Body of pancreas (tissue), 4 donors: ENCODE measurements around the gene PHYKPL. TPM values are rescaled to one million over a fixed set of nuclear protein-coding genes. Genes with fewer than 3 reads are reported as not detected.
"Not testable (repeated sequence)": the region's sequence is repeated elsewhere in the genome, so short reads cannot be mapped to it uniquely, and the experiment has no call there.

Experiments
- ATAC-seq: fragments of 150-250 bp; one replicate; pipeline ENCODE4 v1.9.1; 2016
- DNase-seq, 4 donors: peaks; one replicate each; pipeline ENCODE4 v3.0.0-alpha.2; 2019
- H3K27ac ChIP-seq, 4 donors: fragments of 200-600 bp; sonication (generic); 1 replicate in 3 of 4; 2 replicates in 1 of 4; pipeline versions ENCODE4 v1.5.1 to v1.6.1; 2016 to 2019; ENCODE audit warnings: mild to moderate bottlenecking in 1 of 4, mixed read lengths in 1 of 4, moderate library complexity in 1 of 4
- H3K27me3 ChIP-seq, 2 donors: fragments of 200-600 bp; sonication (generic); one replicate each; pipeline ENCODE4 v1.6.0; 2016; ENCODE audit warnings: mild to moderate bottlenecking in 1 of 2
- H3K36me3 ChIP-seq, 2 donors: fragments of 200-600 bp; sonication (generic); replicated peaks in 1 of 2; 2 replicates each; pipeline ENCODE4 v1.5.1; 2016; ENCODE audit warnings: low read depth in 2 of 2; ENCODE audit not compliant: insufficient read depth in 1 of 2
- H3K4me1 ChIP-seq: fragments of 200-600 bp; sonication (generic); one replicate; pipeline ENCODE4 v1.6.0; 2016
- H3K4me3 ChIP-seq, 2 donors: fragments of 200-600 bp; sonication (generic); 1 replicate in 1 of 2; 2 replicates in 1 of 2; pipeline ENCODE4 v1.5.1; 2016 to 2019
- H3K9me3 ChIP-seq, 3 donors: fragments of 200-600 bp; sonication (generic); 1 replicate in 2 of 3; 2 replicates in 1 of 3; pipeline ENCODE4 v1.5.1; 2016
- POLR2A ChIP-seq, 3 donors: fragments of 450-650 bp; IDR thresholded peaks; one replicate each; pipeline ENCODE4 v1.6.1; 2016; ENCODE audit warnings: antibody characterized with exemption in 3 of 3, mild to moderate bottlenecking in 2 of 3
- WGBS, 2 donors: methylation state at CpG; one replicate each; pipeline ENCODE4 v1.1.5; 2017; 5-methylcytosine and 5-hydroxymethylcytosine counted together
- intact Hi-C: fragments of 100-400 bp; cut with DNase I; formaldehyde crosslinking; loops from one replicate; pipeline ENCODE4 v1.15.1; 2023
- total RNA-seq, 2 donors: library from RNA; depleted of rRNA; stranded (reverse); fragments of >200 nt; gene quantifications; one replicate each; pipeline ENCODE4 v1.1.0, GENCODE V29; 2016
- TF ChIP-seq, protein P1 (sequence below), 7 experiments: fragments of 450-650 bp in 4 of 7; fragments of 200-600 bp in 3 of 7; sonication (generic) in 3 of 7; IDR thresholded peaks; one replicate each; pipeline ENCODE4 v1.5.1; 2016 to 2019; ENCODE audit warnings: antibody characterized with exemption in 7 of 7

Gene PHYKPL
- total RNA-seq, 2 donors from 2014 or later = 47.0 to 76.5 TPM

DNA sequence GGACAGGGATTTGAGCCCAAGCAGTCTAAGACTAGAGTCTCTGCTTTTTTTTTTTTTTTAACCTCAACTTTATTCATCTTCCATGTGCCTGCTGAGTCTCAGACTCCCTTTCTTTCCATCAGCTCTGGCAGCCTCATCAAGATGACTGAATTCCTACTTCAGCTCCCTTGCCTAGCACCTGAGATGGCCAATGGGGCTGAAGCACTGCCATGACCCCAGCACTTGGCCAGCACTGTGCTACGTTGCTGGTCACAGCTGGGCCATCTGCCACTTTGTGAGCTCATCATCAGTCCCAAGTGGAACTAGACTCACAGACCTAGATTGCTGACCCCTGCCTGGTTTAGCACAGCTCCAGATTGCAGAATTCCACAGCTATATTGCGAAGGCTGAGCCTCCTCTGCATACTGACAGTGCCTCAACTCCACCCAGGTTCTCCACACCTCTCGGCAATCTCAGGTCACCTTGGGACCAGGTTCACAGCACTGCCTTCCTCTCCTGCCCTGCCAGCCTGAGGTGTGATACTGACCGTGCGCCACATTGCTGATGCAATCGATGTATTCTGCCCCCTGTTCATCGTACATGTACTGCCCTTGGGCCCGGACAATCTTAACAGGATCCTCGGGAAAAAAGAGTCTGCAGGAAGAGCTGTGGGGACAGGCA lies 1.6 kb downstream of the PHYKPL start:
- no peak for TF ChIP-seq POLR2A (IDR thresholded peaks at IDR 0.05)
- TF ChIP-seq, protein P1, sequence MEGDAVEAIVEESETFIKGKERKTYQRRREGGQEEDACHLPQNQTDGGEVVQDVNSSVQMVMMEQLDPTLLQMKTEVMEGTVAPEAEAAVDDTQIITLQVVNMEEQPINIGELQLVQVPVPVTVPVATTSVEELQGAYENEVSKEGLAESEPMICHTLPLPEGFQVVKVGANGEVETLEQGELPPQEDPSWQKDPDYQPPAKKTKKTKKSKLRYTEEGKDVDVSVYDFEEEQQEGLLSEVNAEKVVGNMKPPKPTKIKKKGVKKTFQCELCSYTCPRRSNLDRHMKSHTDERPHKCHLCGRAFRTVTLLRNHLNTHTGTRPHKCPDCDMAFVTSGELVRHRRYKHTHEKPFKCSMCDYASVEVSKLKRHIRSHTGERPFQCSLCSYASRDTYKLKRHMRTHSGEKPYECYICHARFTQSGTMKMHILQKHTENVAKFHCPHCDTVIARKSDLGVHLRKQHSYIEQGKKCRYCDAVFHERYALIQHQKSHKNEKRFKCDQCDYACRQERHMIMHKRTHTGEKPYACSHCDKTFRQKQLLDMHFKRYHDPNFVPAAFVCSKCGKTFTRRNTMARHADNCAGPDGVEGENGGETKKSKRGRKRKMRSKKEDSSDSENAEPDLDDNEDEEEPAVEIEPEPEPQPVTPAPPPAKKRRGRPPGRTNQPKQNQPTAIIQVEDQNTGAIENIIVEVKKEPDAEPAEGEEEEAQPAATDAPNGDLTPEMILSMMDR (IDR thresholded peaks at IDR 0.05) = no peak
- no peak overlapping the region for H3K4me3 ChIP-seq
- DNase-seq (peak; percentile 29 to 54 (median 44)), ATAC-seq (no peak)
- no peaks in the 10 kb centered on the region for H3K27me3 ChIP-seq
- H3K4me1 ChIP-seq = peaks cover 32% of the 10 kb centered on the region
- intact Hi-C loops = no loop called here
- 53 to 54% methylated on average over 8 to 9 of the region's 9 CpGs for WGBS, 2 donors
- H3K36me3 ChIP-seq = peaks cover 0 to 7% of the 10 kb centered on the region in 2 donors
- peak overlapping the region in 2 of 4 donors; percentile 90 for H3K27ac ChIP-seq
- no peaks in the 10 kb centered on the region for H3K9me3 ChIP-seq

DNA sequence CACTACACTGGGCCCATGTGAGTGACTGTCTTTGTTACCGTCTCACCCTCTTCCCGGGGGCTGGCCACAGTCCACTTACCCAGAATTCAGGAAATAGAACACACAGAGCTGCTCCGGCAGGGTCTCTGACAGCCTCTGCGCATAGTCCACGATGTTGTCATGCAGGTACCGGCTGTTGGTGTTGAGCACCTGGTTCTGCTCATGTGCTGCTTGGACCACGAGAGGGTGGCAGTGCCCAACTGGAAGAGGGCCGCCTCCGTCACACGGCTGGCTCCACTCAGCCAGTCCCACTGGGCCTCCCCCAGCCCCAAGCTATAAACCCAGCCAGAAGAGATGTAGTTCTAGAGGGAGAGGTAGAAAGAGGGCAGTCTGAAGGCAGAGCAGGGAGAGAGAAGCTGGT lies 2.7 kb downstream of the PHYKPL start:
- intact Hi-C loops = no loop called here
- peaks cover 0 to 7% of the 10 kb centered on the region in 2 donors for H3K36me3 ChIP-seq
- H3K27me3 ChIP-seq = no peaks in the 10 kb centered on the region
- TF ChIP-seq POLR2A (IDR thresholded peaks at IDR 0.05) = no peak
- TF ChIP-seq, protein P1 (IDR thresholded peaks at IDR 0.05) = no peak
- H3K9me3 ChIP-seq = no peaks in the 10 kb centered on the region
- DNase-seq (no peak), ATAC-seq (no peak)
- 90 to 95% methylated on average over 10 of the region's 10 CpGs for WGBS, 2 donors
- no peak overlapping the region for H3K27ac ChIP-seq
- H3K4me1 ChIP-seq = peaks cover 32% of the 10 kb centered on the region
- no peak overlapping the region for H3K4me3 ChIP-seq

DNA sequence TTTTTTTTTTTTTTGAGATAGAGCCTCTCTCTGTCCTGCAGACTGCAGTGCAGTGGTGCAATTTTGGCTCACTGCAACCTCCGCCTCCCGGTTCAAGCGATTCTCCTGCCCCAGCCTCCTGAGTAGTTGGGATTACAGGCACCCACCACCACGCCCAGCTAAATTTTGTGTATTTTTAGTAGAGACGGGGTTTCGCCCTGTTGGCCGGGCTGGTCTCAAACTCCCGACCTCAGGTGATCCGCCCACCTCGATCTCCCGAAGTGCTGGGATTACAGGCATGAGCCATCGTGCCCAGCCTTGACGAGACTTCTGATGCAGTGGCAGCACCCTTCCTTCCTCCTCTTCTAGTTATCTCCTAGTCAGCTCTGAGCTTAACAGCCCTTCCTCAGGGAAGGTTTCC lies 3.5 kb downstream of the PHYKPL start:
- H3K9me3 ChIP-seq, H3K27me3 ChIP-seq, H3K4me3 ChIP-seq, H3K36me3 ChIP-seq, intact Hi-C loops, ATAC-seq, DNase-seq, H3K27ac ChIP-seq: not testable (repeated sequence)
- H3K4me1 ChIP-seq = peaks cover 32% of the 10 kb centered on the region
- 90 to 97% methylated on average over 11 to 13 of the region's 13 CpGs for WGBS, 2 donors

DNA sequence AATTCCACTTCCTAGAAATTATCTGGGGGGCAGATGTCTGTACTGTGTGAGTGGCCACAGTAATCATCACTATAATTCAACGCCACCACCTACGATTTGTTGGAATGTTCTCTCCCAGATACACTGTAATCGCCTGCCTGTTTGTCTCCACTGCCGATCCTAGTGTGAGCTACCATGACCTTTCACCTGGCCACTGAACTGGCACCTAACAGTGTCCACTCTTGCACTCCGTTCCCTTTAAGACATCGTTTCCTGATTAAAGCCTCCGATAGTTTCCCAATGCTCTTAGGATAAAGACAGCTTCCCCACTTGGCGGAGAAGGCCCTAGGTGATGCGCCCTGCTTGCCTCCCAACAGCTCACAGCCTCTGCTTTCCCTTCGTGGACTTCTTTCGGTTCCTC lies 4.0 kb downstream of the PHYKPL start:
- intact Hi-C loops = no loop called here
- H3K27ac ChIP-seq = no peak overlapping the region
- TF ChIP-seq POLR2A (IDR thresholded peaks at IDR 0.05) = no peak
- TF ChIP-seq, protein P1 (IDR thresholded peaks at IDR 0.05) = no peak
- ATAC-seq (no peak), DNase-seq (no peak)
- 94 to 98% methylated on average over 11 of the region's 11 CpGs for WGBS, 2 donors
- no peak overlapping the region for H3K4me3 ChIP-seq
- H3K4me1 ChIP-seq = peaks cover 32% of the 10 kb centered on the region
- H3K9me3 ChIP-seq = no peaks in the 10 kb centered on the region
- H3K27me3 ChIP-seq = no peaks in the 10 kb centered on the region
- peaks cover 0 to 7% of the 10 kb centered on the region in 2 donors for H3K36me3 ChIP-seq

DNA sequence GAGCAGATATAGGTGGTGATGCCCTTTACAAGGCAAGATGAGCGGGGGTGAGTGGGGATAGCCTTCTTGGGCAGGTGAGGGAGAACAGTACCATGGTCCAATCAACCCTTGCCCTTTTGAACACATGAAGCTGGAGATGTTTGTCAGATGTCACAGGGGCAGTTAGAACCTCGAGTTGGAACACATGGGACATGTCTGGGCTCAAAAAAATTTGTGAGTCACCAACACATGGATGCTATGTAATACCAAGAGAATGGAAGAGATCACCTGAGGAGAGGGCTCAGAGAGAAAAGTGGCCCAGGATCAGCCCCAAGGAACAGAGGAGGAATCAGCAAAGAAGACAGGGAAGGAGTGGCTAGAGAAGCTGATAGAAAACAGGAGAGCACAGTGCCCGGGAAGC lies 4.7 kb downstream of the PHYKPL start:
- Histone ChIP-seq H3K27me3 (no peaks in the 10 kb centered on the region), H3K9me3 (no peaks in the 10 kb centered on the region), H3K36me3 (peaks cover 0 to 7% of the 10 kb centered on the region in 2 donors), H3K4me3 (no peak overlapping the region), H3K4me1 (peaks cover 30% of the 10 kb centered on the region), H3K27ac (no peak overlapping the region)
- intact Hi-C loops = no loop called here
- 83 to 94% methylated on average over 3 of the region's 3 CpGs for WGBS, 2 donors
- no peak for DNase-seq
- no peak for ATAC-seq
- no peak for TF ChIP-seq POLR2A (IDR thresholded peaks at IDR 0.05)
- TF ChIP-seq, protein P1 (IDR thresholded peaks at IDR 0.05) = no peak
